Mesothelial cell of epicardium (in vitro differentiated cells): ENCODE results near the gene SERPINI1. TPM values are rescaled to one million over a fixed set of nuclear protein-coding genes. Genes with fewer than 3 reads are reported as not detected.

ENCODE experiments used
- DNase-seq, 2 experiments: peaks; one replicate each; pipeline ENCODE4 v3.0.0; 2021; ENCODE audit warnings: low spot score in 2 of 2; ENCODE audit not compliant: unreplicated experiment in 2 of 2
- H3K27ac Mint-ChIP-seq: 2 replicates; pipeline ENCODE4 v1.8.0; 2021; ENCODE audit warnings: mixed read lengths
- H3K27me3 Mint-ChIP-seq: 2 replicates; pipeline ENCODE4 v1.8.0; 2021; ENCODE audit warnings: low read depth, mixed read lengths
- H3K36me3 Mint-ChIP-seq: 2 replicates; pipeline ENCODE4 v1.8.0; 2021; ENCODE audit warnings: mixed read lengths
- H3K4me1 Mint-ChIP-seq: 2 replicates; pipeline ENCODE4 v1.8.0; 2021; ENCODE audit warnings: mixed read lengths
- H3K4me3 Mint-ChIP-seq: 2 replicates; pipeline ENCODE4 v1.8.0; 2021; ENCODE audit warnings: mild to moderate bottlenecking, moderate library complexity, mixed read lengths
- H3K9me3 Mint-ChIP-seq: 2 replicates; pipeline ENCODE4 v1.8.0; 2021; ENCODE audit warnings: mixed read lengths
- total RNA-seq: library from RNA; stranded (reverse); gene quantifications from 3 replicates; pipeline ENCODE4 v1.2.1, GENCODE V29; 2021
- TF ChIP-seq, protein P1 (sequence below): fragments of 200-600 bp; sonication (generic); IDR thresholded peaks from one replicate; pipeline ENCODE4 v1.5.0; 2021; ENCODE audit warnings: antibody characterized with exemption; ENCODE audit not compliant: unreplicated experiment

Gene SERPINI1
- total RNA-seq, 1 donor from 2014 or later: 6.1 TPM

DNA sequence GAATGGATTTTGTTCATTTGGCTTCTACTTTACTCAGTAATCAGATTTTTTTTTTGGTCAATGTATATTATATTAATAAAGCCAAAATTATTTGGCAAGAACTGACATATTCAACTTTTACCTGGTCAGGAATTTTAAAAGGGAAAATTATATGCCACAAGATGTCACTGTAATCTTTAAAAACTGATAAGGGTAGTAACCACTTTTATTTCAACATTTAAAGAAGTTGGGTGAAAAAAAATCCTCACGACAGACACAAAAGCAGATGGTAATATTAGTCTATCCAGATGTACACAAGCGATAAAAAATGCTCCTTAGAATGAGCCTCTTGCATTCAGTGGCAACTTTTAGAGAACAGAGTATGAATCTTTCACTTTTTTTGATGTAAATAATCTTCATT, 101.9 kb downstream of the SERPINI1 start:
- no peak for DNase-seq
- Mint-ChIP-seq H3K4me1 (peaks cover 16% of the 10 kb centered on the region), H3K9me3 (no peaks in the 10 kb centered on the region), H3K27me3 (peaks cover 7% of the 10 kb centered on the region), H3K27ac (peak overlapping the region; percentile 1), H3K4me3 (no peak overlapping the region), H3K36me3 (no peaks in the 10 kb centered on the region)
- TF ChIP-seq, protein P1, sequence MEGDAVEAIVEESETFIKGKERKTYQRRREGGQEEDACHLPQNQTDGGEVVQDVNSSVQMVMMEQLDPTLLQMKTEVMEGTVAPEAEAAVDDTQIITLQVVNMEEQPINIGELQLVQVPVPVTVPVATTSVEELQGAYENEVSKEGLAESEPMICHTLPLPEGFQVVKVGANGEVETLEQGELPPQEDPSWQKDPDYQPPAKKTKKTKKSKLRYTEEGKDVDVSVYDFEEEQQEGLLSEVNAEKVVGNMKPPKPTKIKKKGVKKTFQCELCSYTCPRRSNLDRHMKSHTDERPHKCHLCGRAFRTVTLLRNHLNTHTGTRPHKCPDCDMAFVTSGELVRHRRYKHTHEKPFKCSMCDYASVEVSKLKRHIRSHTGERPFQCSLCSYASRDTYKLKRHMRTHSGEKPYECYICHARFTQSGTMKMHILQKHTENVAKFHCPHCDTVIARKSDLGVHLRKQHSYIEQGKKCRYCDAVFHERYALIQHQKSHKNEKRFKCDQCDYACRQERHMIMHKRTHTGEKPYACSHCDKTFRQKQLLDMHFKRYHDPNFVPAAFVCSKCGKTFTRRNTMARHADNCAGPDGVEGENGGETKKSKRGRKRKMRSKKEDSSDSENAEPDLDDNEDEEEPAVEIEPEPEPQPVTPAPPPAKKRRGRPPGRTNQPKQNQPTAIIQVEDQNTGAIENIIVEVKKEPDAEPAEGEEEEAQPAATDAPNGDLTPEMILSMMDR: no peak

DNA sequence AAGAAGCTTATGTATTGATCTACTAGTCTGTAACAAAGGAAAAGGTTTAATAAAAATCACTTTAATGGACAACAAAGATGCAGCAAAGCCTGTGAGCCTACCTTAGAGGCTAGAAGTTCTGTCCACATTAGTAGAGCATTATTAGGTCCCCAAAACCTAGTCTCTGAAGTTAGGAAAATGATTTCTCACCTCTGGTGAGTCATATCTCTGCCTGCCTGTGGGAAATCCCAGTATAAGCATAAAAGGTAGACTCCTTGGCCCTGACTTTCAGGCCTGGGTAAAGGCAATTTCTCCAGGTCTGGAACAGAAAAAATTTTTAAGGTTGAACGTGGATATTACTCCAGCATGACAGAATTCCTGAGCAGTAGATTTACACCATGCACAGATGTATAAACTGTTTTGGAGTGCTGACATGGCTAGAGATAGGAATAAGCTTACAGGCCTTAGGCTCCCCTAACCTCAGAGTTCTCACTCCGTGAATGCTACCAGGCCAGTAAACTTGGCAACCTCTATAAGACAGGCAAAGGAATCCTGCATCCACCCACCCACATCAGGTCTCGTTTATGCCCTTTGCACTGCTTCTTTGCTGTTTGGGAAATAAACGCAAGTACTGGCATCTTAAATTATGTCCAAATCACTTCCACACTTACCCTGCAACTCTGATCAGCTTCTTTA, 104.1 kb downstream of the SERPINI1 start:
- H3K4me3 Mint-ChIP-seq: no peak overlapping the region
- no peaks in the 10 kb centered on the region for H3K36me3 Mint-ChIP-seq
- no peaks in the 10 kb centered on the region for H3K27me3 Mint-ChIP-seq
- no peaks in the 10 kb centered on the region for H3K9me3 Mint-ChIP-seq
- H3K27ac Mint-ChIP-seq: no peak overlapping the region
- DNase-seq: no peak
- peaks cover 16% of the 10 kb centered on the region for H3K4me1 Mint-ChIP-seq
- TF ChIP-seq, protein P1: no peak

DNA sequence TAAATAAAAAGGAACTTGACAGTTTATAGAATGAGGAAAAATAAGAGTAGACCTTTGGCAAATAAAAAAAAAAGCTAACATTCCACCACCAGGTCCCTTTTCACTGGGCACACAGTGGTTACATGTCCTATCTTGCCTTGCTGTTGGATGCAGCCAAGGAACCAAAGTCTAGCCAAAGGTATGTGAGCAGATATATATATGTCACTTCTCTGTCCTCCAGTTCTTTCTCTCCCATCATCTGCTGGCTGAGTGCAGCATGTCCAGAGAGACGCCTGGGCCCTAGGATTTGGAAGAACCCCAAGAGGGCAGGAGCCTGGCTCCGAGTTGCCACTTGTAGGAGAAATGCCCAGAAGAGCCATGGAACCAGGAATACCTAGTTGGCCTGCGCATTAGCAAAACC, 104.7 kb downstream of the SERPINI1 start:
- no peak overlapping the region for H3K4me3 Mint-ChIP-seq
- TF ChIP-seq, protein P1: no peak
- H3K9me3 Mint-ChIP-seq: no peaks in the 10 kb centered on the region
- no peak for DNase-seq
- H3K27ac Mint-ChIP-seq: no peak overlapping the region
- H3K4me1 Mint-ChIP-seq: peaks cover 16% of the 10 kb centered on the region
- no peaks in the 10 kb centered on the region for H3K27me3 Mint-ChIP-seq
- no peaks in the 10 kb centered on the region for H3K36me3 Mint-ChIP-seq

DNA sequence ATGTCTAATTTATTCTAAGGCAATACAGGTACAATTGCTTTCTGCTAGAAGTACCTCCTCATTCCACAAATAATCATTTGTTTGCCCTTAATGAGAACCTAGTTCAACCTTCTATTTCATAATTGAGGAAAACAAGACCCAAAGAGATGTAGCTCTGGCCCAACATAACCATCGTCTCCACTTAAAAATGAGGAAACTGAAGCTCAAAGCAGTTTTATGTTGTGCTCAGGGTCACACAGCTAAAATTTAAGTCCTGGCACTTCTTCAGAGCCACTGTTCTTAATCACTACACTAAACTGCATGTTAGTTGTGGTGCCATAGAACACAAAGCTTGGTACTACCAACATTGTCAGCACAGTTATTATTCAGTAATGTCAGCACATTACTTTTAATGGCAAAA, 108.0 kb downstream of the SERPINI1 start:
- Mint-ChIP-seq H3K36me3 (no peaks in the 10 kb centered on the region), H3K4me3 (no peak overlapping the region), H3K27me3 (no peaks in the 10 kb centered on the region), H3K27ac (no peak overlapping the region), H3K9me3 (peaks cover 3% of the 10 kb centered on the region), H3K4me1 (peaks cover 11% of the 10 kb centered on the region)
- TF ChIP-seq, protein P1: no peak
- no peak for DNase-seq

DNA sequence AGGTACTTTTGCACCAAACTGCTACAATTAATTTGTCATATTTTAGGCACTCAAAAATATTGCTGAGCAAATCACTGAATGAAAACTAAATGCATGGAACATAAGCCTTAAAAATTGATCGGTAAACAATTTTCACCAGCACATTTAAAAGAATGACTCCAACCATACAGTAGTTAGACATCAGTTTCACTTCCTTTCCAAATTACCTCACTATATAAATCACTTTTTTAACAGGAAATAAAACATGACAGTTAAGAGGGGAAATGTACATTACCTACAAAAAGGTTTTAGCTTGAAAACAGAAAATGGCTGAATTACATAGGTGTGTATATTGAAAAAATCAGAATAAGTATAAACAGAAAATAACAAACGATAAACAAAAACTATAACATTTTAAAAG, 108.4 kb downstream of the SERPINI1 start:
- H3K36me3 Mint-ChIP-seq: no peaks in the 10 kb centered on the region
- H3K27me3 Mint-ChIP-seq: no peaks in the 10 kb centered on the region
- H3K4me1 Mint-ChIP-seq: peaks cover 9% of the 10 kb centered on the region
- no peak overlapping the region for H3K4me3 Mint-ChIP-seq
- H3K9me3 Mint-ChIP-seq: peaks cover 3% of the 10 kb centered on the region
- no peak for DNase-seq
- TF ChIP-seq, protein P1: no peak
- no peak overlapping the region for H3K27ac Mint-ChIP-seq
